ENCODE results near the gene PLD3.

The PLD3 gene

GRCh38 chr19:40304306-40304705 lies 44.2 kb upstream of the PLD3 start:
- H3K4me1 ChIP-seq (ENCODE audit: insufficient read depth, poor library complexity, severe bottlenecking) = peaks cover 11% of the 10 kb centered on the region

GRCh38 chr19:40305403-40305802 lies 43.1 kb upstream of the PLD3 start:
- ATAC-seq (ENCODE audit: low read depth) (peak; percentile 66; the same call in 2 of the 3 replicates), DNase-seq (ENCODE audit: low spot score) (peak; percentile 73)
- Histone ChIP-seq H3K4me1 (ENCODE audit: insufficient read depth, poor library complexity, severe bottlenecking) (peaks cover 11% of the 10 kb centered on the region), H3K9me3 (ENCODE audit: severe bottlenecking) (no peaks in the 10 kb centered on the region), H3K4me3 (ENCODE audit: severe bottlenecking) (no peak overlapping the region), H3K36me3 (ENCODE audit: low read depth) (no peaks in the 10 kb centered on the region), H3K27ac (ENCODE audit: poor library complexity, severe bottlenecking) (no peak overlapping the region), H3K27me3 (ENCODE audit: insufficient read depth, poor library complexity, severe bottlenecking) (no peaks in the 10 kb centered on the region)
- peak; percentile 91 for TF ChIP-seq CTCF (IDR thresholded peaks at IDR 0.05; ENCODE audit: poor library complexity, severe bottlenecking)

More at GRCh38 chr19:40304306-40304705, 44.2 kb upstream of the PLD3 start:
- Histone ChIP-seq H3K36me3 (ENCODE audit: low read depth) (no peaks in the 10 kb centered on the region), H3K27me3 (ENCODE audit: insufficient read depth, poor library complexity, severe bottlenecking) (no peaks in the 10 kb centered on the region), H3K27ac (ENCODE audit: poor library complexity, severe bottlenecking) (no peak overlapping the region), H3K9me3 (ENCODE audit: severe bottlenecking) (no peaks in the 10 kb centered on the region), H3K4me3 (ENCODE audit: severe bottlenecking) (no peak overlapping the region)
- ATAC-seq (ENCODE audit: low read depth) (no peak), DNase-seq (ENCODE audit: low spot score) (no peak)
- TF ChIP-seq CTCF (IDR thresholded peaks at IDR 0.05; ENCODE audit: poor library complexity, severe bottlenecking) = no peak

GRCh38 chr19:40309666-40310065 lies 38.8 kb upstream of the PLD3 start:
- no peaks in the 10 kb centered on the region for H3K4me1 ChIP-seq (ENCODE audit: insufficient read depth, poor library complexity, severe bottlenecking)
- no peak overlapping the region for H3K4me3 ChIP-seq (ENCODE audit: severe bottlenecking)
- no peaks in the 10 kb centered on the region for H3K27me3 ChIP-seq (ENCODE audit: insufficient read depth, poor library complexity, severe bottlenecking)
- TF ChIP-seq CTCF (IDR thresholded peaks at IDR 0.05; ENCODE audit: poor library complexity, severe bottlenecking) = no peak
- H3K36me3 ChIP-seq (ENCODE audit: low read depth) = no peaks in the 10 kb centered on the region
- H3K27ac ChIP-seq (ENCODE audit: poor library complexity, severe bottlenecking) = no peak overlapping the region
- no peak for DNase-seq (ENCODE audit: low spot score)
- H3K9me3 ChIP-seq (ENCODE audit: severe bottlenecking) = no peaks in the 10 kb centered on the region
- no peak for ATAC-seq (ENCODE audit: low read depth)

DNA sequence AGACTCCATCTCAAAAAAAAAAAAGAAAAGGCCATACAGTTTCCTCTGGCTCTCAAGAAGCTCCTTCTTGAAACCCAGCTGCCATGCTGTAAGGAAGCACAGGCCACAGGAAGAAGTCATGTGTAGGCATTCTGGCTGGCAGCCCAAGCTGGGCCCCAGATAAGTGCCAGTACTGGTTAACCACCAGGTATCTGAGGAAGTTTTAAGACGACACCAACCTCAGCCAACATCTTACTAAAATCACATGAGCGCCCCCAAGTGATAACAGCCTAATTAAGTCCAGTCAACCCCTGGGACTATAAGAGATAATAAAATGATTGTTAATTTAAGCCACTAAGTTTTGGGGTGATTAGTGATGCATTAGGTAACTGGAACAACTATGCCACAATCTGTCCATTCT lies 36.0 kb upstream of the PLD3 start:
- Histone ChIP-seq H3K4me3 (ENCODE audit: severe bottlenecking) (no peak overlapping the region), H3K36me3 (ENCODE audit: low read depth) (no peaks in the 10 kb centered on the region), H3K4me1 (ENCODE audit: insufficient read depth, poor library complexity, severe bottlenecking) (no peaks in the 10 kb centered on the region), H3K9me3 (ENCODE audit: severe bottlenecking) (no peaks in the 10 kb centered on the region), H3K27me3 (ENCODE audit: insufficient read depth, poor library complexity, severe bottlenecking) (no peaks in the 10 kb centered on the region), H3K27ac (ENCODE audit: poor library complexity, severe bottlenecking) (no peak overlapping the region)
- ATAC-seq (ENCODE audit: low read depth) (no peak), DNase-seq (ENCODE audit: low spot score) (no peak)
- TF ChIP-seq CTCF (IDR thresholded peaks at IDR 0.05; ENCODE audit: poor library complexity, severe bottlenecking) = no peak

DNA sequence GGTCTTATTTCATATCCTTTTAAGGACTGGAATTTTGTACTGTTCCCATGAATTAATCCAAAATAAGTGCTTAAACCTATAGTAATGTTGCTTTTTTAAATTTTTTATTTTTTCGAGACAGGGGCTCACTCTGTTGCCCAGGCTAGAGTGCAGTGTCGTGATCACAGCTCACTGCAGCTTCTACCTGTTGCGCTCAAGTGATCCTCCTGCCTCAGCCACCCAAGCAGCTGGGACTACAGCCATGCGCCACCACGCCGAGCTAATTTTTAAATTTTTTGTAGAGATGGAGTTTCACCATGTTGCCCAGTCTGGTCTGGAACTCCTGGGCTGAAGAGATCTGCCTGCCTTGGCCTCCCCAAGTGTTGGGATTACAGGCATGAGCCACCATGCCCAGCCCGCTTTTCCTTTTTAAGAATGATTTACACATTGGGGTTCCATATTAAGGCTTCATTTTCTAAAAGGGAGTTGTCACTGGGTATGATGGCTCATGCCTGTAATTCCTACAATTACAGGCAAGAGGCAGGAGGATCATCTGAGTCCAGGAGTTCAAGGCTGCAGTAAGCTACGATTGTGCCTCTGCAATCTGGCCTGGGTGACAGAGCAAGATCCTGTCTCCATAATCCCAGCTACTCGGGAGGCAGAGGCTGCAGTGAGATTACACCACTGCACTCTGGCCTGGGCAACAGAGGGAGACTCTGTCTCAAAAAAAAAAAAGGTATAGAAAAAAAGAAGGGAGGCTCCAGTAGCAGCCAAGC lies 35.1 kb upstream of the PLD3 start:
- Histone ChIP-seq H3K9me3 (ENCODE audit: severe bottlenecking) (no peaks in the 10 kb centered on the region), H3K36me3 (ENCODE audit: low read depth) (peaks cover 3% of the 10 kb centered on the region; the same call in 1 of the 2 replicates), H3K27ac (ENCODE audit: poor library complexity, severe bottlenecking) (no peak overlapping the region), H3K4me3 (ENCODE audit: severe bottlenecking) (no peak overlapping the region), H3K4me1 (ENCODE audit: insufficient read depth, poor library complexity, severe bottlenecking) (no peaks in the 10 kb centered on the region), H3K27me3 (ENCODE audit: insufficient read depth, poor library complexity, severe bottlenecking) (no peaks in the 10 kb centered on the region)
- TF ChIP-seq CTCF (IDR thresholded peaks at IDR 0.05; ENCODE audit: poor library complexity, severe bottlenecking) = no peak
- ATAC-seq (ENCODE audit: low read depth) = no peak
- no peak for DNase-seq (ENCODE audit: low spot score)
